Peyer's patch (tissue), 4 donors: Measurements from ENCODE around the gene CPVL. TPM values are rescaled to one million over a fixed set of nuclear protein-coding genes. Genes with fewer than 3 reads are reported as not detected.

Source experiments
- DNase-seq, 3 donors: peaks; one replicate each; pipeline ENCODE4 v3.0.0-alpha.2; 2017 to 2019
- H3K27ac ChIP-seq, 4 donors: fragments of 200-600 bp; sonication (generic); one replicate each; pipeline ENCODE4 v1.5.1; 2016 to 2019
- H3K27me3 ChIP-seq, 2 donors: fragments of 200-600 bp; sonication (generic); one replicate each; pipeline ENCODE4 v1.5.1; 2019
- H3K36me3 ChIP-seq, 3 donors: fragments of 200-600 bp; sonication (generic); one replicate each; pipeline ENCODE4 v1.5.1; 2016 to 2019
- H3K4me1 ChIP-seq, 4 donors: fragments of 200-600 bp; sonication (generic); one replicate each; pipeline ENCODE4 v1.5.1; 2016 to 2019
- H3K4me3 ChIP-seq, 4 donors: fragments of 200-600 bp; sonication (generic); 1 replicate in 3 of 4; 2 replicates in 1 of 4; pipeline ENCODE4 v1.5.1; 2016 to 2019; ENCODE audit warnings: mild to moderate bottlenecking in 1 of 4
- H3K9me3 ChIP-seq, 4 donors: fragments of 200-600 bp; sonication (generic); one replicate each; pipeline ENCODE4 v1.5.1; 2016 to 2019; ENCODE audit warnings: mild to moderate bottlenecking in 1 of 4
- CTCF ChIP-seq, 6 experiments: fragments of 450-650 bp in 4 of 6; fragments of 200-600 bp in 2 of 6; sonication (generic) in 1 of 6; IDR thresholded peaks; one replicate each; pipeline ENCODE4 v1.5.1; 2017 to 2019; ENCODE audit warnings: antibody characterized with exemption in 6 of 6, mild to moderate bottlenecking in 3 of 6, moderate library complexity in 1 of 6
- POLR2A ChIP-seq, 2 donors: fragments of 450-650 bp; IDR thresholded peaks; one replicate each; pipeline ENCODE4 v1.5.1; 2017; ENCODE audit warnings: antibody characterized with exemption in 2 of 2, mild to moderate bottlenecking in 2 of 2, moderate library complexity in 2 of 2
- total RNA-seq, 4 donors: library from RNA; depleted of rRNA; stranded (reverse); fragments of >200 nt; gene quantifications; one replicate each; pipeline ENCODE4 v1.1.0, GENCODE V29; 2016

Gene CPVL
- total RNA-seq, 4 donors from 2014 or later, result 2.5 to 16.5 (median 8.0) TPM

GRCh38 chr7:28977881-28978280, 168.5 kb downstream of the CPVL start:
- TF ChIP-seq POLR2A (IDR thresholded peaks at IDR 0.05) (no peak), CTCF (IDR thresholded peaks at IDR 0.05) (no peak)
- no peaks in the 10 kb centered on the region for H3K36me3 ChIP-seq
- DNase-seq, result no peak
- H3K4me1 ChIP-seq, result peaks cover 0 to 5% (median 0%) of the 10 kb centered on the region in 4 donors
- H3K27ac ChIP-seq, result no peak overlapping the region
- no peaks in the 10 kb centered on the region for H3K27me3 ChIP-seq
- peaks cover 0 to 9% (median 0%) of the 10 kb centered on the region in 4 donors for H3K9me3 ChIP-seq
- H3K4me3 ChIP-seq, result no peak overlapping the region

- Histone ChIP-seq H3K36me3 (no peaks in the 10 kb centered on the region), H3K27me3 (no peaks in the 10 kb centered on the region), H3K27ac (no peak overlapping the region), H3K4me1 (peaks cover 0 to 5% (median 0%) of the 10 kb centered on the region in 4 donors), H3K4me3 (no peak overlapping the region), H3K9me3 (peaks cover 0 to 21% (median 0%) of the 10 kb centered on the region in 4 donors)
- TF ChIP-seq CTCF (IDR thresholded peaks at IDR 0.05) (no peak), POLR2A (IDR thresholded peaks at IDR 0.05) (no peak)
- no peak for DNase-seq
Observed at GRCh38 chr7:28976022-28976421, 170.3 kb downstream of the CPVL start.

- no peak for DNase-seq
- Histone ChIP-seq H3K36me3 (no peaks in the 10 kb centered on the region), H3K27me3 (no peaks in the 10 kb centered on the region), H3K4me1 (no peaks in the 10 kb centered on the region), H3K4me3 (no peak overlapping the region), H3K9me3 (peaks cover 0 to 21% (median 0%) of the 10 kb centered on the region in 4 donors), H3K27ac (no peak overlapping the region)
- TF ChIP-seq POLR2A (IDR thresholded peaks at IDR 0.05), result no peak
- no peak for TF ChIP-seq CTCF (IDR thresholded peaks at IDR 0.05)
Observed at GRCh38 chr7:28973591-28973990, 172.7 kb downstream of the CPVL start.

- no peaks in the 10 kb centered on the region for H3K27me3 ChIP-seq
- H3K36me3 ChIP-seq, result no peaks in the 10 kb centered on the region
- no peak for DNase-seq
- no peaks in the 10 kb centered on the region for H3K4me1 ChIP-seq
- no peak overlapping the region for H3K27ac ChIP-seq
- no peak for TF ChIP-seq POLR2A (IDR thresholded peaks at IDR 0.05)
- no peaks in the 10 kb centered on the region for H3K9me3 ChIP-seq
- H3K4me3 ChIP-seq, result no peak overlapping the region
Observed at GRCh38 chr7:28964056-28964455, 182.3 kb downstream of the CPVL start.

- TF ChIP-seq CTCF (IDR thresholded peaks at IDR 0.05) (no peak), POLR2A (IDR thresholded peaks at IDR 0.05) (no peak)
- Histone ChIP-seq H3K9me3 (no peaks in the 10 kb centered on the region), H3K36me3 (no peaks in the 10 kb centered on the region), H3K4me3 (no peak overlapping the region), H3K27ac (no peak overlapping the region), H3K4me1 (peaks cover 0 to 20% (median 7%) of the 10 kb centered on the region in 4 donors), H3K27me3 (no peaks in the 10 kb centered on the region)
- no peak for DNase-seq
Observed at GRCh38 chr7:28961972-28962371, 184.4 kb downstream of the CPVL start.

- DNase-seq, result no peak
- no peak for TF ChIP-seq CTCF (IDR thresholded peaks at IDR 0.05)
- no peak for TF ChIP-seq POLR2A (IDR thresholded peaks at IDR 0.05)
- Histone ChIP-seq H3K4me3 (no peak overlapping the region), H3K27me3 (peaks cover 0 to 8% of the 10 kb centered on the region in 2 donors), H3K9me3 (peaks cover 0 to 6% (median 0%) of the 10 kb centered on the region in 4 donors), H3K36me3 (no peaks in the 10 kb centered on the region), H3K27ac (no peak overlapping the region), H3K4me1 (peaks cover 0 to 38% (median 16%) of the 10 kb centered on the region in 4 donors)
Observed at GRCh38 chr7:28960071-28960840, 186.1 kb downstream of the CPVL start.
